SK-N-SH (cell line): Measurements from ENCODE around the gene EML2. TPM values are rescaled to one million over a fixed set of nuclear protein-coding genes. Genes with fewer than 3 reads are reported as not detected.
A peak's percentile ranks its signal among the peaks of the same experiment; 100 is the strongest.

Experiments
- CTCF ChIA-PET: fragments of 300-600, 350-600 bp; formaldehyde crosslinking; extraction: SDS; loops from one replicate; lab custom pipeline; 2021; lab: Yijun Ruan, JAX
- POLR2A ChIA-PET: fragments of 350-600 bp; sonication (Branson Sonifier 250); formaldehyde crosslinking; extraction: SDS; loops from one replicate; lab custom pipeline; 2020; ENCODE audit warnings: antibody characterized with exemption, inconsistent platforms; lab: Yijun Ruan, JAX
- DNase-seq: peaks from one replicate; pipeline ENCODE4 v3.0.0; 2012
- H2AFZ ChIP-seq: fragments of 200-600 bp; sonication (generic); 2 replicates; pipeline ENCODE4 v1.8.1; 2016; ENCODE audit warnings: antibody characterized with exemption, mild to moderate bottlenecking, low read depth
- H3F3A ChIP-seq: fragments of 200-600 bp; sonication (generic); replicated peaks from 2 replicates; pipeline ENCODE3; 2016; ENCODE audit warnings: antibody characterized with exemption, mild to moderate bottlenecking; ENCODE audit not compliant: insufficient read depth
- H3K27ac ChIP-seq, 2 experiments: fragments of 200-500 bp in 1 of 2; fragments of 200-600 bp in 1 of 2; sonication (Bioruptor generic) in 1 of 2; sonication (generic), shearing (Covaris generic) in 1 of 2; 2 replicates each; pipeline versions ENCODE4 v1.5.1 to v1.6.1; 2014 to 2016; ENCODE audit warnings: low read depth in 2 of 2, inconsistent platforms in 1 of 2, low read length in 1 of 2, mild to moderate bottlenecking in 1 of 2, mixed read lengths in 1 of 2
- H3K27me3 ChIP-seq: fragments of 200-600 bp; sonication (generic), shearing (Covaris generic); 2 replicates; pipeline ENCODE4 v1.6.1; 2016; ENCODE audit warnings: mixed run types; ENCODE audit not compliant: insufficient read depth
- H3K36me3 ChIP-seq, 2 experiments: fragments of 200-500 bp in 1 of 2; fragments of 200-600 bp in 1 of 2; sonication (Bioruptor generic) in 1 of 2; sonication (generic) in 1 of 2; replicated peaks in 1 of 2; 2 replicates each; pipeline versions ENCODE3 to v1.5.1; 2014 to 2016; ENCODE audit warnings: low read length in 1 of 2, mild to moderate bottlenecking in 1 of 2; ENCODE audit not compliant: insufficient read depth in 2 of 2, control insufficient read depth in 1 of 2
- H3K4me1 ChIP-seq, 2 experiments: fragments of 200-500 bp in 1 of 2; fragments of 200-600 bp in 1 of 2; sonication (Bioruptor generic) in 1 of 2; sonication (generic), shearing (Covaris generic) in 1 of 2; 2 replicates each; pipeline versions ENCODE4 v1.5.1 to v1.6.1; 2014 to 2016; ENCODE audit warnings: low read depth in 1 of 2, low read length in 1 of 2, mixed run types in 1 of 2; ENCODE audit not compliant: insufficient read depth in 2 of 2, control insufficient read depth in 1 of 2
- H3K4me2 ChIP-seq: fragments of 200-600 bp; sonication (generic), shearing (Covaris generic); 2 replicates; pipeline ENCODE4 v1.6.1; 2017; ENCODE audit warnings: mixed run types
- H3K4me3 ChIP-seq, 2 experiments: fragments of 200-500 bp in 1 of 2; fragments of 200-600 bp in 1 of 2; sonication (Bioruptor generic) in 1 of 2; sonication (generic), shearing (Covaris generic) in 1 of 2; 2 replicates each; pipeline versions ENCODE4 v1.5.1 to v1.8.1; 2014 to 2016; ENCODE audit warnings: low read depth in 2 of 2, inconsistent platforms in 1 of 2, low read length in 1 of 2, mild to moderate bottlenecking in 1 of 2, mixed read lengths in 1 of 2, moderate library complexity in 1 of 2
- H3K79me2 ChIP-seq: fragments of 200-600 bp; sonication (generic); 2 replicates; pipeline ENCODE4 v1.8.1; 2017; ENCODE audit warnings: mild to moderate bottlenecking; ENCODE audit not compliant: insufficient read depth
- H3K9ac ChIP-seq: fragments of 200-600 bp; sonication (generic); 2 replicates; pipeline ENCODE4 v1.6.1; 2017; ENCODE audit warnings: mixed run types
- H3K9me2 ChIP-seq: fragments of 200-600 bp; sonication (generic); 2 replicates; pipeline ENCODE4 v1.6.1; 2017; ENCODE audit warnings: mixed run types
- H3K9me3 ChIP-seq: fragments of 200-600 bp; sonication (generic); 2 replicates; pipeline ENCODE4 v1.6.1; 2017; ENCODE audit warnings: mixed run types, mild to moderate bottlenecking, moderate library complexity
- H4K20me1 ChIP-seq: fragments of 200-600 bp; sonication (generic); 2 replicates; pipeline ENCODE4 v1.6.1; 2017; ENCODE audit warnings: mild to moderate bottlenecking, mixed run types; ENCODE audit not compliant: insufficient read depth
- CTCF ChIP-seq: fragments of 200-600 bp; sonication (generic); IDR thresholded peaks from 2 replicates; pipeline ENCODE4 v1.6.1; 2017; ENCODE audit warnings: antibody characterized with exemption, mild to moderate bottlenecking, moderate library complexity
- FOSL2 ChIP-seq: IDR thresholded peaks from 2 replicates; pipeline ENCODE4 v1.4.0; 2012; ENCODE audit warnings: low read depth, mild to moderate bottlenecking, moderate library complexity, borderline replicate concordance
- FOXJ3 ChIP-seq: sonication (generic); formaldehyde crosslinking; IDR thresholded peaks from 2 replicates; pipeline ENCODE4 v1.5.1; 2020; ENCODE audit warnings: mild to moderate bottlenecking, missing genetic modification reagents
- IRF3 ChIP-seq: fragments of 150-350 bp; IDR thresholded peaks from 2 replicates; pipeline ENCODE4 v1.6.1; 2016; ENCODE audit warnings: mild to moderate bottlenecking, low read depth, low read length
- JUND ChIP-seq: IDR thresholded peaks from 2 replicates; pipeline ENCODE4 v1.4.0; 2012
- MAX ChIP-seq: IDR thresholded peaks from 2 replicates; pipeline ENCODE4 v1.4.0; 2012; ENCODE audit warnings: low read depth
- NFIC ChIP-seq: IDR thresholded peaks from 2 replicates; pipeline ENCODE4 v1.4.0; 2012; ENCODE audit warnings: borderline replicate concordance
- RCOR1 ChIP-seq: fragments of 150-350 bp; IDR thresholded peaks from 2 replicates; pipeline ENCODE4 v1.6.1; 2017; ENCODE audit warnings: antibody characterized with exemption, low read length
- REST ChIP-seq: IDR thresholded peaks from 2 replicates; pipeline ENCODE4 v1.6.1; 2012; ENCODE audit warnings: mild to moderate bottlenecking, low read depth, low read length, moderate library complexity
- TAF1 ChIP-seq: IDR thresholded peaks from 2 replicates; pipeline ENCODE4 v1.6.1; 2012; ENCODE audit warnings: low read depth, mild to moderate bottlenecking, low read length, moderate library complexity, borderline replicate concordance
- TCF12 ChIP-seq: IDR thresholded peaks from 2 replicates; pipeline ENCODE4 v1.4.0; 2012
- TEAD4 ChIP-seq: IDR thresholded peaks from 2 replicates; pipeline ENCODE4 v1.4.0; 2012; ENCODE audit warnings: mild to moderate bottlenecking, borderline replicate concordance; ENCODE audit not compliant: insufficient read depth
- USF1 ChIP-seq: IDR thresholded peaks from 2 replicates; pipeline ENCODE4 v1.4.0; 2012; ENCODE audit warnings: low read depth, borderline replicate concordance
- YY1 ChIP-seq: IDR thresholded peaks from 2 replicates; pipeline ENCODE4 v1.4.0; 2012; ENCODE audit warnings: low read depth, mild to moderate bottlenecking
- WGBS: methylation state at CpG from one replicate; pipeline ENCODE4 v1.1.6; 2017; ENCODE audit warnings: low lambda C conversion rate; 5-methylcytosine and 5-hydroxymethylcytosine counted together
- polyA plus RNA-seq, 3 experiments: library from polyadenylated mRNA; depleted of rRNA; stranded (reverse); fragments of >200 nt; gene quantifications; 2 replicates each; pipeline ENCODE4 v1.2.3, GENCODE V29; 2012

EML2 gene
- polyA plus RNA-seq, 1 of the 3 experiments (the other 2 are of a cell fraction): 12.4 TPM

GRCh38 chr19:45632468-45633196, 6.6 kb downstream of the EML2 start (continued):
- TF ChIP-seq NFIC: no peak
- no peak for TF ChIP-seq IRF3
- TF ChIP-seq REST: no peak
- TF ChIP-seq USF1: no peak

- Histone ChIP-seq H3K4me3 (no peak overlapping the region), H3F3A (peaks cover 28% of the 10 kb centered on the region), H4K20me1 (no peaks in the 10 kb centered on the region), H3K4me1 (peaks cover 3 to 19% of the 10 kb centered on the region in 2 experiments; a peak in 2 of 4 replicates), H3K27me3 (no peaks in the 10 kb centered on the region), H3K36me3 (no peaks in the 10 kb centered on the region), H2AFZ (no peak overlapping the region), H3K4me2 (0 out of 2 replicates have a peak overlapping the region, but pooled peaks have one; percentile 23), H3K27ac (peak overlapping the region in 1 of 2 experiments; percentile 84; a peak in 2 of 4 replicates), H3K9me3 (no peaks in the 10 kb centered on the region), H3K9me2 (no peaks in the 10 kb centered on the region), H3K9ac (no peak overlapping the region), H3K79me2 (no peaks in the 10 kb centered on the region)
- ChIA-PET CTCF (interaction anchor here (0.9 to 6.2 kb wide), 2 partner anchors 13 to 51 kb away, joined by 3 to 53 read pairs; no protein-coding TSS in a partner anchor), POLR2A (no interaction called here)
- TF ChIP-seq TCF12: peak; percentile 34; the same call in 1 of the 2 replicates
- no peak for TF ChIP-seq RCOR1
- TF ChIP-seq TEAD4: peak; percentile 48; the same call in 1 of the 2 replicates
- TF ChIP-seq FOSL2: peak; percentile 84
- no peak for TF ChIP-seq CTCF
- no peak for TF ChIP-seq FOXJ3 (CRISPR knock-in tag)
- no peak for TF ChIP-seq USF1
- TF ChIP-seq YY1: peak; percentile 75; the same call in 1 of the 2 replicates
- peak; percentile 50; the same call in 1 of the 2 replicates for TF ChIP-seq MAX
- TF ChIP-seq TAF1: no peak
- TF ChIP-seq JUND: peak; percentile 82
- 61% methylated on average over 2 of the region's 2 CpGs for WGBS
- peak; percentile 3 for DNase-seq
Observed at GRCh38 chr19:45630463-45630862, 8.7 kb downstream of the EML2 start.
